Brain microvascular endothelial cell (primary cell): ENCODE data around the gene GSK3B.
"Not testable (repeated sequence)": the region's sequence is repeated elsewhere in the genome, so short reads cannot be mapped to it uniquely, and the experiment has no call there.

Source experiments
- DNase-seq: peaks from one replicate; pipeline ENCODE4 v3.0.0-alpha.2; 2020
- H3K27ac ChIP-seq: fragments of 250-450 bp; sonication (Bioruptor Pico); 2 replicates; pipeline ENCODE4 v1.5.1; 2020; ENCODE audit warnings: mild to moderate bottlenecking, moderate library complexity
- H3K27me3 ChIP-seq: fragments of 250-450 bp; sonication (Bioruptor Pico); replicated peaks from 2 replicates; pipeline ENCODE4 v1.5.1; 2020; ENCODE audit warnings: mild to moderate bottlenecking
- H3K36me3 ChIP-seq: fragments of 250-450 bp; sonication (Bioruptor Pico); replicated peaks from 2 replicates; pipeline ENCODE4 v1.5.1; 2020; ENCODE audit warnings: mild to moderate bottlenecking
- H3K4me3 ChIP-seq: 2 replicates; pipeline ENCODE4 v1.5.1; 2011; ENCODE audit warnings: low read depth, mild to moderate bottlenecking, control low read depth, low read length, moderate library complexity
- CTCF ChIP-seq: IDR thresholded peaks from 2 replicates; pipeline ENCODE4 v1.5.1; 2011; ENCODE audit warnings: low read depth, mild to moderate bottlenecking, moderate library complexity, low read length, control low read depth, inconsistent platforms; ENCODE audit errors: missing control alignments
- in situ Hi-C: cut with HindIII; loops from 2 replicates; pipeline ENCODE4 v1.10.0; 2017; ENCODE audit warnings: low sequenced_read_pairs, low pct_ligation_motif_present

GSK3B gene

GRCh38 chr3:120059081-120059864, 35.0 kb downstream of the GSK3B start:
- no peak for DNase-seq
- Histone ChIP-seq H3K4me3 (no peak overlapping the region), H3K27ac (no peak overlapping the region), H3K27me3 (no peaks in the 10 kb centered on the region), H3K36me3 (no peaks in the 10 kb centered on the region)
- in situ Hi-C loops: no loop called here
- TF ChIP-seq CTCF: no peak

GRCh38 chr3:120057626-120058025, 36.6 kb downstream of the GSK3B start:
- Histone ChIP-seq H3K4me3 (no peak overlapping the region), H3K36me3 (no peaks in the 10 kb centered on the region), H3K27ac (no peak overlapping the region), H3K27me3 (no peaks in the 10 kb centered on the region)
- in situ Hi-C loops: no loop called here
- DNase-seq: no peak
- TF ChIP-seq CTCF: no peak

GRCh38 chr3:120057029-120057428, 37.2 kb downstream of the GSK3B start:
- in situ Hi-C loops: no loop called here
- no peak for DNase-seq
- H3K27me3 ChIP-seq: no peaks in the 10 kb centered on the region
- no peak overlapping the region for H3K4me3 ChIP-seq
- H3K36me3 ChIP-seq: no peaks in the 10 kb centered on the region
- TF ChIP-seq CTCF: no peak
- no peak overlapping the region for H3K27ac ChIP-seq

DNA sequence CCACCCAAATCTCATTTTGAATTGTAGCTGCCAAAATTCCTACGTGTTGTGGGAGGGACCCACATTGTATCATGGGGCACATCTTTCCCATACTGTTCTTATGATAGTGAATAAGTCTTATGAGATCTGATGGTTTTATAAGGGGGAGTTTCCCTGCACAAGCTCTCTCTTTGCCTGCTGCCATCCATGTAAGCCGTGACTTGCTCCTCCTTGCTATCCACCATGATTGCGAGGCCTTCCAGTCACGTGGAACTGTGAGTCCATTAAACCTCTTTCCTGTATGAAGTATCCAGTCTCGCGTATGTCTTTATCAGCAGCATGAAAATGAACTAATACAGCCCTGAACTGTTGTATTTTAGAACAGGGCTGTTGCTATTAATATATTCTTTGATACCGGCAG, 40.6 kb downstream of the GSK3B start:
- DNase-seq: not testable (repeated sequence)

GRCh38 chr3:120052677-120053076, 41.6 kb downstream of the GSK3B start:
- Histone ChIP-seq H3K27ac (no peak overlapping the region), H3K4me3 (no peak overlapping the region), H3K36me3 (no peaks in the 10 kb centered on the region), H3K27me3 (no peaks in the 10 kb centered on the region)
- no peak for DNase-seq
- in situ Hi-C loops: no loop called here
- TF ChIP-seq CTCF: no peak

More for the DNA sequence above, 40.6 kb downstream of the GSK3B start:
- H3K36me3 ChIP-seq, H3K27me3 ChIP-seq, in situ Hi-C loops, H3K4me3 ChIP-seq, H3K27ac ChIP-seq: not testable (repeated sequence)

- H3K4me3 ChIP-seq: no peak overlapping the region
- no peaks in the 10 kb centered on the region for H3K36me3 ChIP-seq
- DNase-seq: no peak
- in situ Hi-C loops: no loop called here
- H3K27ac ChIP-seq: no peak overlapping the region
- TF ChIP-seq CTCF: no peak
- no peaks in the 10 kb centered on the region for H3K27me3 ChIP-seq
Measured at GRCh38 chr3:120052225-120052624, 42.0 kb downstream of the GSK3B start.

GRCh38 chr3:120051570-120051969, 42.7 kb downstream of the GSK3B start:
- H3K27ac ChIP-seq: not testable (repeated sequence)

More at GRCh38 chr3:120051570-120051969, 42.7 kb downstream of the GSK3B start:
- DNase-seq, H3K4me3 ChIP-seq, H3K36me3 ChIP-seq, in situ Hi-C loops, H3K27me3 ChIP-seq: not testable (repeated sequence)
